SJSA1 (cell line): ENCODE results near the gene LPGAT1. TPM values are rescaled to one million over a fixed set of nuclear protein-coding genes. Genes with fewer than 3 reads are reported as not detected.
A peak's percentile ranks its signal among the peaks of the same experiment; 100 is the strongest.

Experiments used
- DNase-seq, 2 experiments: peaks; one replicate each; pipeline ENCODE4 v3.0.0-alpha.2; 2015 to 2020; ENCODE audit warnings: low spot score in 2 of 2, low read depth in 1 of 2
- H3K27ac ChIP-seq: fragments of 250-450 bp; sonication (Bioruptor Pico); 2 replicates; pipeline ENCODE4 v1.5.1; 2020; ENCODE audit warnings: mild to moderate bottlenecking, moderate library complexity
- H3K27me3 ChIP-seq: fragments of 250-450 bp; sonication (Bioruptor Pico); replicated peaks from 2 replicates; pipeline ENCODE4 v1.5.1; 2020; ENCODE audit warnings: mild to moderate bottlenecking, moderate library complexity
- H3K36me3 ChIP-seq: fragments of 250-450 bp; sonication (Bioruptor Pico); 2 replicates; pipeline ENCODE4 v1.5.1; 2020; ENCODE audit warnings: mild to moderate bottlenecking
- H3K4me1 ChIP-seq: fragments of 250-450 bp; sonication (Bioruptor Pico); replicated peaks from 2 replicates; pipeline ENCODE4 v1.6.1; 2021; ENCODE audit warnings: mild to moderate bottlenecking
- H3K4me3 ChIP-seq: fragments of 250-450 bp; sonication (Bioruptor Pico); 2 replicates; pipeline ENCODE4 v1.5.1; 2020; ENCODE audit warnings: mild to moderate bottlenecking
- H3K9me3 ChIP-seq: fragments of 250-450 bp; sonication (Bioruptor Pico); replicated peaks from 2 replicates; pipeline ENCODE4 v1.5.1; 2020; ENCODE audit warnings: mild to moderate bottlenecking
- total RNA-seq: library from RNA; depleted of rRNA; stranded (reverse); fragments of >200 nt; shearing (Covaris generic); gene quantifications from 2 replicates; pipeline ENCODE4 v1.2.3, GENCODE V29; 2014

LPGAT1 gene
- total RNA-seq, 1 experiment from 2014 or later, result 80.5 TPM

DNA sequence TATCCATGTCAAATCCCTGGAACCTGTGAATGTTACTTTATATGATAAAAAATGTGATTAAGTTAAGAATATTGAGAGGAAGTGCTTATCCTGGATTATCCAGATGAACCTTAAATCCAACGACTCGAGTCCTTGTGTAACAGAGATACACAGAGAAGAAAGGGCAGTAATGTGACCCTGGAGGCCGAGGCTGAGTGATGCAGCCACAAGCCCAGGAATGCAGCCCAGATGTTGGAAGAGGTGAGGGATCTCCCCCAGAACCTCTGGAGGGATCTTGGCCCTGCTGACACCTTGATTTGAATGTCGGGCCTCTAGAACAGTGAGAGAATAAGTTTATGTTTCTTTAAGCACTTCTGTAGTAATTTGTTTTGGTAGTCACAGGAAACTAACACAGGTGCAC lies 18.0 kb downstream of the LPGAT1 start:
- Histone ChIP-seq H3K9me3 (no peaks in the 10 kb centered on the region), H3K4me1 (peaks cover 9% of the 10 kb centered on the region), H3K27me3 (no peaks in the 10 kb centered on the region), H3K27ac (no peak overlapping the region), H3K36me3 (peaks cover 13% of the 10 kb centered on the region; the same call in 1 of the 2 replicates), H3K4me3 (no peak overlapping the region)
- DNase-seq, result no peak

DNA sequence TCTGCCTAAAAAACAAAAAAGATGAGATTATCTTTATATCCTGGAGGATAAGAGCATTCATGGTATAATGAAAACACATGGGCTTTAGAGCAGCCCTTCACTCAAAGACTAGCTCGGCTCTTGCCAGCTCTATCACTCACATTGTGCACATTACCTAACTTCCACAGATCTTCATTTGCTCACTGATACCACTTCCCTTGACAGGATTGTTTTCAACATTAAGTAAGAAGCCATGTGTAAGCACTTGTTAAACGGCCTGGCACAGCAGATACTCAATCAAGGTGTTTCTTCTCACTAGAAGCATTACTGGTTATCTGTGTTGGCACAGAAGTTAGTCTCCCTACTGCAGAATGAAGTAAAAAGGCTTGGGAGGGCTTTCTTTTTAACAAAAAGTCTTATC lies 18.7 kb downstream of the LPGAT1 start:
- Histone ChIP-seq H3K27me3 (no peaks in the 10 kb centered on the region), H3K9me3 (no peaks in the 10 kb centered on the region), H3K4me3 (no peak overlapping the region)

DNA sequence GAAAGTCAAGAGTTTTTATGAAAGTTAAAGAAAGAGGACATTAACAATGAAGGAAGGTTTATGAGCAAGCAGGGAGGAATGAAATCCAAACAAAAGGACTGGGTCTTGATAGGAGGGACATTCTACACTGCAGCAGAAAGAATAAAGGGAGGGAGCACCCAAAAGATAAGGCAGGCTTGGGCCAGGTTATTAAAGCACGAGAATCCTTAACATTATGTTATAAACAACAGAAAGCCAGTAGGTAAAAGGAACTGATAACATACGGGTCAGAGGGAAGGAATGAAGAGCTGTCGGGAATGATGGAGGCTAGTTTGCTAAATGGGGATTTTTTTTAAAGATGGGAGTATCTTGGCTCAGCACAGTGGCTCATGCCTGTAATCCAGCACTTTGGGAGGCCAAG lies 19.4 kb downstream of the LPGAT1 start:
- Histone ChIP-seq H3K27ac (no peak overlapping the region), H3K4me3 (no peak overlapping the region), H3K9me3 (no peaks in the 10 kb centered on the region), H3K27me3 (no peaks in the 10 kb centered on the region), H3K4me1 (peaks cover 9% of the 10 kb centered on the region), H3K36me3 (peaks cover 20% of the 10 kb centered on the region; the same call in 1 of the 2 replicates)
- DNase-seq, result no peak

More for the DNA sequence above, 18.7 kb downstream of the LPGAT1 start:
- no peak overlapping the region for H3K27ac ChIP-seq
- DNase-seq, result no peak
- peaks cover 9% of the 10 kb centered on the region for H3K4me1 ChIP-seq
- peaks cover 16% of the 10 kb centered on the region; the same call in 1 of the 2 replicates for H3K36me3 ChIP-seq

DNA sequence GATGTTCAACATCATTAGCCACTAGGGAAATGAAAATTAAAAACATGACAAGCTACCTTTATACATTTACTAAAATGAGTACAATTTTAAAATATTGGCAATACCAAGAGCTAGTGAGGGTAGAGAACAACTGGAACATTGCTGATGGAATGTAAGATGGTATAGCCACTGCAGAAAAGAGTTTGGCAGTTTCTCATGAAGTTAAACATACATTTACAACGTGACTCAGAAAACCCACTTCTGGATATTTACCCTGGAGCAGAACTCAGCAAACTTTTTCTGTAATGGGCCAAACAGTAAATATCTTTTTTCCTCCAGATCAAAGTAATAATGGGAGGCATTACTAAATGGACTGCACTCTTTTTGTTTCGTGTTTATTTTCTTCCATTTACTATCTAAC lies 22.1 kb downstream of the LPGAT1 start:
- no peak for DNase-seq
- peaks cover 24% of the 10 kb centered on the region; the same call in 1 of the 2 replicates for H3K36me3 ChIP-seq
- no peak overlapping the region for H3K27ac ChIP-seq
- H3K4me3 ChIP-seq, result no peak overlapping the region
- H3K27me3 ChIP-seq, result no peaks in the 10 kb centered on the region
- peaks cover 9% of the 10 kb centered on the region for H3K4me1 ChIP-seq
- no peaks in the 10 kb centered on the region for H3K9me3 ChIP-seq

DNA sequence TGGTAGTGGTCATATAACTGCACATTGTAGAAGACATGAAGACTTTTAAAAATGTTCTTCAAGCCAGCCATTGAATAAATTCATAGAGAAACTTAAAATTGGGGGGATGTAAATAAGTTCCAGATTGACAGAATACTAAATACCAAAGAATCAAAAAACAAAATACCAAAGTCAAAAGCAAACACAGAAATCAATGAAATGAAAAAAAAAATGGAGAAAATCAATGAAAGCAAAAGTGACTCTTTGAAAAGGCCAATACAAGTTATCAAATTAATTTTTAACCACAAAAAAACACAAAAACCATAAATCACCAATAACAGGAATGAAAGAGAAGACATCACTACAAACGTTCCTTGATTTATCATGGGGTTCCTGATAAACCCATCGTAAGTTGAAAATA lies 25.6 kb downstream of the LPGAT1 start:
- H3K36me3 ChIP-seq, result peaks cover 32% of the 10 kb centered on the region
- DNase-seq, result no peak
- H3K4me3 ChIP-seq, result no peak overlapping the region
- no peaks in the 10 kb centered on the region for H3K9me3 ChIP-seq
- no peak overlapping the region for H3K27ac ChIP-seq
- H3K4me1 ChIP-seq, result no peaks in the 10 kb centered on the region
- H3K27me3 ChIP-seq, result no peaks in the 10 kb centered on the region

DNA sequence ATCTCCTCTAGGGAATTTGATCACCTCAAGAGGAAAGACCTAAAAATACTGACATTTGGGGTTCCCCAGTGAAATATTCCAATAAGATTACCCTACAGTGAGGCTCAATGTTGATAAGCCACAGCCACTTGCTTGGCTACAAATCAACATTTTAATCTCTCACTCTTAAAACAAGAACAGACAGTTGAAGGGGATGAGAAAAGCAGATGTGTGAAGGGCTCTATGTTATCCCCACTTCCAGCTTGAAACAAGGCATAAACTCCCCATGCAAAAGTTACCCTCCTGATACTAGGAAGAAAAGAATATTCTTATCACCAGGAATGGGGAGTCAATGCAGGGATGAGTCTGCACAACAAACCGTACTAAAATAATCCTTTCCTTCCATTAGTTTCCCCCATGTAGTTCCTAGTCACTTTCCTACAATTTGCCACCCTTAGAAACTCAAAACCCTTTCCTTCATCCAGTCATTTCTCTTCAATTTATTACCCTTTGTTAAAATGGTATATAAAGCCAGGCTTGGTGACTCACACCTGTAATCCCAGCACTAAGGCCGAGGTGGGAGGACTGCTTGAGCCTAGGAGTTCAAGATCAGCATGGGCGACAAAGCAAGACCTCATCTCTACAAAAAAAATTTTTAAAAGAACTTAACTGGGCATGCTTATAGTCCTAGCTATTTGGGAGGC lies 29.5 kb downstream of the LPGAT1 start:
- Histone ChIP-seq H3K9me3 (no peaks in the 10 kb centered on the region), H3K36me3 (peaks cover 26% of the 10 kb centered on the region), H3K4me1 (no peaks in the 10 kb centered on the region), H3K27me3 (no peaks in the 10 kb centered on the region), H3K4me3 (no peak overlapping the region), H3K27ac (no peak overlapping the region)
- no peak for DNase-seq

DNA sequence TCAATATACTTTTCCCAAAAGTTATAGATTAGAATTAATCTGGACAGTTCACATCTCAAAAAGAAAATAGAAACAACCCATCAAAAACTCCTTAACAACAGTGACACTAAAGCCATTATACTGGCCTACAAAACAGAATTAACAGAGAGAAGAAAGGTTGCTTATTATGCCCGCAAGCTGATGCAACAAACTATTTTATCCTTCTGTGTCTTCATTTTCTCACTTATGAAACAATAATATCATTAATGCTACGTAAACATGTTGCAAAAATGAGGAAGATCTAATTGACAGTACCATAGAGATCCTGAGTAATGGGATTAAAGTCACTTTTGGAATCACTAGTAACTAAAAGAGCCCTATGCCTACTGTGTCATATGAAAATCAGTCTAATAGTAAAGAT lies 32.6 kb downstream of the LPGAT1 start:
- no peak for DNase-seq
- Histone ChIP-seq H3K27ac (no peak overlapping the region), H3K4me1 (no peaks in the 10 kb centered on the region), H3K36me3 (peaks cover 13% of the 10 kb centered on the region), H3K4me3 (no peak overlapping the region), H3K27me3 (no peaks in the 10 kb centered on the region), H3K9me3 (no peaks in the 10 kb centered on the region)

DNA sequence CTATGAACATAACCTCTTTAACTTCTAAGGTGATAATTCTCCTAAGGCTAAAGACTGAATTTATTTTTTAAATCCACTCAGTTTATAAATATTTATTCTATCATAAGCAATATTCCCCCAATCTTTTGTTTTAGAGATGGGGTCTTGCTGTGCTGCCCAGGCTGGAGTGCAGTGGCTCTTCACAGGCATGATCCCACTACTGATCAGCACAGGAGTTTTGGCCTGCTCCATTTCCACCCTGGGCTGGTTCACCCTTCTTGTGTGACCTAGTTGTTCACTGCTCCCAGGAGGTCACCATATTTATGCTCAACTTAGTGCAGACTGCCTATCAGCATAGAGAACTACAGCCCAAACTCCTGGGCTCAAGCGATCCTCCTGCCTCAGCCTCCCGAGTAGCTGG lies 38.6 kb downstream of the LPGAT1 start:
- no peaks in the 10 kb centered on the region for H3K4me1 ChIP-seq
- no peak for DNase-seq
- H3K4me3 ChIP-seq, result no peak overlapping the region
- no peak overlapping the region for H3K27ac ChIP-seq
- H3K27me3 ChIP-seq, result no peaks in the 10 kb centered on the region
- H3K9me3 ChIP-seq, result no peaks in the 10 kb centered on the region
- peaks cover 16% of the 10 kb centered on the region for H3K36me3 ChIP-seq

DNA sequence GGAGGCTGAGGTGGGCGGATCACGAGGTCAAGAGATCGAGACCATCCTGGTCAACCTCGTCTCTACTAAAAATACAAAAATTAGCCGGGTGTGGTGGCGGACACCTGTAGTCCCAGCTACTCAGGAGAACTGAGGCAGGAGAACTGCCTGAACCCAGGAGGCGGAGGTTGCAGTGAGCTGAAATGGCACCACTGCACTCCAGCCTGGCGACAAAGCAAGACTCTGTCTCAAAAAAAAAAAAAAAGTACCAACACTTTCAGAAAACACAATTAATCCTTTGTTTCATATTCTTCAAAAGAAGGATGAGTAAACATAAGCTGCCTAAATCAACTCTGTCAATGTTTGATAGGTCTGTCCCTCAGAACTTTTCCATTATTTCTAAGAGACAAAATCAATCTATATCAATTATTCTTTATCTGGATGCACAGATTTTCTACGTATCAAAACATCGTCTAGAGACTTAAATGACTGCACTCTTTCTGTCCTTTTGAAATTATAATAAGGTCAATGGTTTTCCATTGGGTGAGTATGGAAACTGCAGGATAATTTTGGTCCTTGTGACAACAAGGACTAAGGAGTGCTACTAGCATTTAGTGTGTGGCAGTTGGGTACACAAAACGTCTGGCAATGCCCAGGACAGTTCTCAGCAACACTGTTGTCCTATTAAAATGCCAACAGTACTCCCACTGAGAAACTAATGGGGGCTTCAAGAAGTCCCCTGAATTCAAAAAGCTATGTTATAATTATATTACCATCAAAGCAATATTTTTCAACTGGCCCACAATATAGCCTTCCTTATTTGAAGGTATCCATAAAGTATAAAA lies 40.7 kb downstream of the LPGAT1 start:
- Histone ChIP-seq H3K36me3 (peaks cover 20% of the 10 kb centered on the region), H3K27me3 (no peaks in the 10 kb centered on the region), H3K27ac (no peak overlapping the region), H3K9me3 (no peaks in the 10 kb centered on the region), H3K4me1 (no peaks in the 10 kb centered on the region), H3K4me3 (no peak overlapping the region)
- no peak for DNase-seq

DNA sequence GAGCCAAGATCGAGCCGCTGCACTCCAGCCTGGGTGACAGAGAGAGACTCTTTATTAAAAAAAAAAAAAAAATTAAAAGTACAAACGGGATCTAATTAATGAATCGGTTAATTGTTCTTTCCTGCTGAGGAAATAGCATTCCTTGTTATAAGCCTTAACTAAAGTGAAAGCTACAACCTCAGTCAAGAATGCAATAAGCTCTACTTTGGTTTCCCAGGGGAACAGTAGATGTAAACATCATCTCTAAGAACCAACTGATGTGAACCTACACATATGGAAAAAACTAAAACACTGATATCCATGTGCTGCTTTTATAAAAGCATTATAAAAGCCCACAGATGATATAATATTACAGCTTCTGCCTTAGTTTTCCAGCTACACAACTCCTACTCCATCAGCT lies 41.9 kb downstream of the LPGAT1 start:
- no peak for DNase-seq
- Histone ChIP-seq H3K4me3 (no peak overlapping the region), H3K4me1 (no peaks in the 10 kb centered on the region), H3K9me3 (no peaks in the 10 kb centered on the region), H3K27ac (no peak overlapping the region), H3K27me3 (no peaks in the 10 kb centered on the region), H3K36me3 (peaks cover 23% of the 10 kb centered on the region)

DNA sequence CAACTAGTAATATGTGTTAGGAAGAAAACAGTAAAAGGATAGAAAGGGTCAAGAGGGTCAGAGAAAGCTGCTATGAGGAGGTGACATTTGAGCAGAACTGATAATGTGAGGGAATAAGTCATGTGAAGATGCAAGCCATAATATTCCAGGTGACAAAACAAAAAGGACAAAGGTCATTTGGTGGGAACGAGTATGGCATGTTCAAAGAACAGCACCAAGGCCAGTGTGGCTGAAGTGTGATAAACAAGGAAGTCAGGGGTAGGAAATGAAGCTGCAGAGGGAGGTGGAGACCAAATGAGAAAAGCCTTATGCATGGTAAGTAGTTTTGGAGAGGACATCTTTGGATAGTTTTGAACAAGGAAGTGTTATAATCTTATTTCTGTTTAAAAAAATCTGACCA lies 46.7 kb downstream of the LPGAT1 start:
- Histone ChIP-seq H3K36me3 (peaks cover 19% of the 10 kb centered on the region), H3K4me3 (no peak overlapping the region), H3K27me3 (no peaks in the 10 kb centered on the region), H3K4me1 (no peaks in the 10 kb centered on the region), H3K27ac (no peak overlapping the region), H3K9me3 (no peaks in the 10 kb centered on the region)
- DNase-seq, result no peak

DNA sequence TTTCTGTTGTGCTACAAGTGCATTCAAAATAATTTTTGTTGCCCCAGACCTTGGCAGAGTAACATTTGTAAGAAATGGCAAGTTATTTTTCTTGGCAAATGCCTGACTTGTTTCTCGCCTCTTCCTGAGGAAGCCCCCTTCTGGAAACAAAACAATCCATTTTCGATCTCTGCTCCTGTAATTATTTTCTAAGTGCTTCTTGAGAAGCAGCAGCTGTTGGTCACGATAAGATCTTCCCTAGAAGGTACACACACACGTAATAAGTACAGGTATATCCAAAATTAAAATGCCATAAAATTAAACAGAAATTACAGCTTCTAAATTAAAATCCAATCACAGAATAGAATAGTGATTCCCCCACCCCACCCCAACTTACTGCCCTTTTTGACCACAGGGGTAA lies 47.3 kb downstream of the LPGAT1 start:
- peaks cover 19% of the 10 kb centered on the region for H3K36me3 ChIP-seq
- no peak overlapping the region for H3K27ac ChIP-seq
- no peaks in the 10 kb centered on the region for H3K9me3 ChIP-seq
- no peak for DNase-seq
- no peaks in the 10 kb centered on the region for H3K27me3 ChIP-seq
- no peaks in the 10 kb centered on the region for H3K4me1 ChIP-seq
- H3K4me3 ChIP-seq, result no peak overlapping the region

DNA sequence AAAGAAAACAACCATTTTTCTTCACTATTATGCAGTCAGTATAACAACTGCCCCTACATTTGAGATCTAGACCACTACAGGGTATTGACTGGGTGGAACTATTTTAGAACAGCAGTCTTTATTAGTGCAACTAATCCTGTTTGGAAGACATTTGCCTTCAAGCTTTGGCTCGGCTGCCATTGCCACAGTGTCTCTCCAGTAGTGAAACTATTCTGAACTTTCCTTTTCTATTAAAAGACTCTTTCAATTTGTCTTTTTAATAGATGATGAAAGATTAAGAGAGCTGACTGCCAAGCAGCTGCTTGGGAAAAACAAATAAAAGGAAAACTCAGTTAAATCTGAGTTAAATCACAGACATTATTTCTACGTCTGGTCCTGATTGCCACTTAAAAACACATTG lies 49.3 kb downstream of the LPGAT1 start:
- DNase-seq, result no peak
- Histone ChIP-seq H3K9me3 (no peaks in the 10 kb centered on the region), H3K4me1 (no peaks in the 10 kb centered on the region), H3K36me3 (peaks cover 18% of the 10 kb centered on the region), H3K27me3 (0 out of 2 replicates have a peak, but pooled peaks cover 4% of the 10 kb centered on the region), H3K27ac (no peak overlapping the region), H3K4me3 (no peak overlapping the region)

DNA sequence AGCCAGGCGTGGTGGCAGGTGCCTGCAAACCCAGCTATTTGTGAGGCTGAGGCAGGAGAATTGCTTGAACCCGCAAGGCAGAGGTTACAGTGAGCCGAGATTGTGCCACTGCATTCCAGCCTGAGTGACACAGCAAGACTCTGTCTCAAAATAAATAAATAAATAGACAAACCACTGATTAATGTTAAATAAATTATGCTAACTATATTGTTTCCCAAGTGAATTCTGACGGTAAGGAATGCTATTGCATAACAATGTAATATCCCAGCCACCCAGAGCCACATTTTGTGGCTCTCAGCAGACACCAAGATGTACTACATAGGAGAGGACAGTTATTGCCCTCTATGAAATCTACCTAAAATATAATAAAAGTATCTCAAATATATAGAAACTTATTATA lies 55.4 kb downstream of the LPGAT1 start:
- Histone ChIP-seq H3K27me3 (0 out of 2 replicates have a peak, but pooled peaks cover 4% of the 10 kb centered on the region), H3K36me3 (peaks cover 5% of the 10 kb centered on the region), H3K4me1 (no peaks in the 10 kb centered on the region), H3K27ac (no peak overlapping the region), H3K4me3 (no peak overlapping the region), H3K9me3 (no peaks in the 10 kb centered on the region)
- DNase-seq, result peak in 1 of 2 experiments; percentile 16
